Measurements from ENCODE around the gene SH3RF3.

GRCh38 chr2:109225170-109225782, 96.3 kb downstream of the SH3RF3 start:
- TF ChIP-seq CTCF (IDR thresholded peaks at IDR 0.05) (no peak), POLR2AphosphoS5 (IDR thresholded peaks at IDR 0.05; ENCODE audit: low read depth, low read length) (no peak), REST (IDR thresholded peaks at IDR 0.05; ENCODE audit: insufficient read depth in 1 of 2, low read depth in 2 of 2, low read length in 1 of 2) (no peak)

Data from Panc1 (cell line).